ENCODE measurements around the gene RPIA. TPM values are rescaled to one million over a fixed set of nuclear protein-coding genes. Genes with fewer than 3 reads are reported as not detected.

Gene RPIA
- total and polyA plus RNA-seq, 4 donors, result 7.3 to 10.3 (median 8.8) TPM

DNA sequence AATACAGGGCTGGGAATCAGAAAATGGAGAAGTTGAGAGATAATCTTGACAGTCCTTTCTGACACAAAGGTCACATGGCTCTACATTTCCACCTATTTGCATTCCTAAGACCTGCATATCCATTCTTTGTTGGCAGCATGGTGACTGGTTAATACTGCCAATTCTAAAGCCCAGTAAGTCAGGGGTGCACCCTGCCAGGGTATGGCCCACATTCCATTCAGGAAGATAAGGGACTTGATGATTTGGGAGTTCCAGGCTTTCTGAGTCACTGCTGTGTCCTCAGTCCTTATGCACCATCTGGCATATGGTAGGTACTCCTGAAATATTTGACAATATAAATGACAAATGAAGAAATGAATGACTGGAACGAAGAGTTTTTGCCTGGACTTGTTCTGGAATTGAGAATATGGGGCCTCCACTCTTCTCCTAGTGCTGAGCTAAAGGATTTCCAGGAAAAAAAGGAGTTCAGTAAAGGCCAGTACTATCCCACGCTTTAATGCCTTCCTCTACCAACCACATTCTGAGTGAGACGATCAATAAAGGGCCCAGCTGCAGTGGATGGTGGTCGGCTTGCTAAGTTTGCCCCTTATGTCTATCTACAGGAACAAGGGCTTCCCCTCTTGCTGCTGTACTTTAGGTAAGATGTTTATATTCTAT is 32.5 kb upstream of the RPIA start:
- DNase-seq, result no peak
- Histone ChIP-seq H3K9me3 (ENCODE audit: control insufficient read depth, low read length) (no peaks in the 10 kb centered on the region), H3K27me3 (ENCODE audit: control insufficient read depth in 1 of 2, insufficient read depth in 2 of 2, low read length in 1 of 2) (no peaks in the 10 kb centered on the region), H3K4me1 (ENCODE audit: control insufficient read depth in 1 of 2, insufficient read depth in 2 of 2, low read length in 2 of 2) (peaks cover 0 to 1% of the 10 kb centered on the region in 2 donors), H3K36me3 (ENCODE audit: control insufficient read depth in 1 of 2, insufficient read depth in 2 of 2, low read length in 1 of 2) (no peaks in the 10 kb centered on the region), H3K27ac (ENCODE audit: low read depth in 1 of 2, low read length in 2 of 2) (no peak overlapping the region), H3K4me3 (ENCODE audit: low read length in 2 of 2) (no peak overlapping the region)
- intact Hi-C loops (cut with DNase I), result no loop called here
- WGBS, 2 donors, result 77 to 79% methylated on average over 4 of the region's 4 CpGs
- no peak for ATAC-seq (ENCODE audit: low FRiP score)

DNA sequence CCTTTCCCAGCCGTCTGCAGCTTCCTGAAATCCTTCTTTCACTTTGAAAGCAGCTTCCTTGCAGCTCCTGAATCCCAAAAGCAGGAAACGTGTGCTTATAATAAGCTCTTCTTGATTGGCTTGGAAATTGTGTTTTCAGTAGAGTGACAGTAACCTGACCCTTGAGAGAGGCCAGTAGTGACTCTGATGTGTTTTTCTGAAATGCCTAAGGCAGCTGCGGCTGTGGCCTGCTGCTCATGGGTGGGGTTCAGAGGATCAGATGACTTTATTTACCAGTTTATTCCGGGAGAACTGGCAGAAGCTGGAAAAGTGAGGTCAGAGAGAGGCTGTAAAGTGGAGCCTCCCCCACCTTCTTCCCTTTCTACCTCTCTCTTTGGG is 31.9 kb upstream of the RPIA start:
- Histone ChIP-seq H3K27me3 (ENCODE audit: control insufficient read depth in 1 of 2, insufficient read depth in 2 of 2, low read length in 1 of 2) (no peaks in the 10 kb centered on the region), H3K9me3 (ENCODE audit: control insufficient read depth, low read length) (no peaks in the 10 kb centered on the region), H3K36me3 (ENCODE audit: control insufficient read depth in 1 of 2, insufficient read depth in 2 of 2, low read length in 1 of 2) (no peaks in the 10 kb centered on the region), H3K4me3 (ENCODE audit: low read length in 2 of 2) (no peak overlapping the region), H3K4me1 (ENCODE audit: control insufficient read depth in 1 of 2, insufficient read depth in 2 of 2, low read length in 2 of 2) (peaks cover 0 to 1% of the 10 kb centered on the region in 2 donors), H3K27ac (ENCODE audit: low read depth in 1 of 2, low read length in 2 of 2) (no peak overlapping the region)
- WGBS, 2 donors, result 49 to 55% methylated on average over 4 of the region's 4 CpGs
- DNase-seq (no peak), ATAC-seq (ENCODE audit: low FRiP score) (peak; percentile 78)
- intact Hi-C loops (cut with DNase I), result no loop called here

- no peaks in the 10 kb centered on the region for H3K36me3 ChIP-seq (ENCODE audit: control insufficient read depth in 1 of 2, insufficient read depth in 2 of 2, low read length in 1 of 2)
- intact Hi-C loops (cut with DNase I), result no loop called here
- no peak overlapping the region for H3K4me3 ChIP-seq (ENCODE audit: low read length in 2 of 2)
- no peaks in the 10 kb centered on the region for H3K9me3 ChIP-seq (ENCODE audit: control insufficient read depth, low read length)
- H3K4me1 ChIP-seq (ENCODE audit: control insufficient read depth in 1 of 2, insufficient read depth in 2 of 2, low read length in 2 of 2), result peaks cover 0 to 1% of the 10 kb centered on the region in 2 donors
- 93 to 100% methylated on average over 1 of the region's 1 CpG for WGBS, 2 donors
- no peak overlapping the region for H3K27ac ChIP-seq (ENCODE audit: low read depth in 1 of 2, low read length in 2 of 2)
- DNase-seq, result no peak
- no peaks in the 10 kb centered on the region for H3K27me3 ChIP-seq (ENCODE audit: control insufficient read depth in 1 of 2, insufficient read depth in 2 of 2, low read length in 1 of 2)
- ATAC-seq (ENCODE audit: low FRiP score), result no peak
These were observed 30.9 kb upstream of the RPIA start for GRCh38 chr2:88660622-88661021.

DNA sequence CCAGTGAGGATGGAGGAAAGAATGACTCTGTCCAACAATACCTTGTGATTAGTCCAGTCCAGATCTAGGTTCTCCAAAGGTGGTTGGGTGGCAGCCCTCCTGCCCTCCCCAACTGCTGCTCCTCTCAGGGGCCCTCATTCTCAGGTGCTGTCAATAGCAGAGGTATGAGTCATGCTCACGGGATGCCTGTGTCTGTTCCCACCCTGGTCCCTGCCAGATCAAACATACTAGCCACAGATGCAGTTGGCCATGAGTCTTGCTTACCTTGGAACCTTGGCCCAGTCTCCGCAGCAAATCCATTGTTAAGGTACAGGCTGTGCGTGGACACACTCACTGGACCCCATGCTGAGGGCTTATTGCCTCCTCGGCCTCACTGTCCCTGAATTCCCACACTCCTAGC is 24.9 kb upstream of the RPIA start:
- Histone ChIP-seq H3K9me3 (ENCODE audit: control insufficient read depth, low read length) (no peaks in the 10 kb centered on the region), H3K27ac (ENCODE audit: low read depth in 1 of 2, low read length in 2 of 2) (no peak overlapping the region), H3K36me3 (ENCODE audit: control insufficient read depth in 1 of 2, insufficient read depth in 2 of 2, low read length in 1 of 2) (no peaks in the 10 kb centered on the region), H3K4me1 (ENCODE audit: control insufficient read depth in 1 of 2, insufficient read depth in 2 of 2, low read length in 2 of 2) (no peaks in the 10 kb centered on the region), H3K27me3 (ENCODE audit: control insufficient read depth in 1 of 2, insufficient read depth in 2 of 2, low read length in 1 of 2) (no peaks in the 10 kb centered on the region), H3K4me3 (ENCODE audit: low read length in 2 of 2) (no peak overlapping the region)
- ATAC-seq (ENCODE audit: low FRiP score) (no peak), DNase-seq (no peak)
- intact Hi-C loops (cut with DNase I), result no loop called here
- 39 to 42% methylated on average over 4 of the region's 4 CpGs for WGBS, 2 donors

- Histone ChIP-seq H3K36me3 (ENCODE audit: control insufficient read depth in 1 of 2, insufficient read depth in 2 of 2, low read length in 1 of 2) (no peaks in the 10 kb centered on the region), H3K4me1 (ENCODE audit: control insufficient read depth in 1 of 2, insufficient read depth in 2 of 2, low read length in 2 of 2) (no peaks in the 10 kb centered on the region), H3K27ac (ENCODE audit: low read depth in 1 of 2, low read length in 2 of 2) (no peak overlapping the region), H3K27me3 (ENCODE audit: control insufficient read depth in 1 of 2, insufficient read depth in 2 of 2, low read length in 1 of 2) (no peaks in the 10 kb centered on the region), H3K9me3 (ENCODE audit: control insufficient read depth, low read length) (no peaks in the 10 kb centered on the region), H3K4me3 (ENCODE audit: low read length in 2 of 2) (no peak overlapping the region)
- ATAC-seq (ENCODE audit: low FRiP score) (no peak), DNase-seq (no peak)
- WGBS, 2 donors, result 88 to 91% methylated on average over 2 of the region's 2 CpGs
- intact Hi-C loops (cut with DNase I), result no loop called here
These were observed 24.3 kb upstream of the RPIA start for GRCh38 chr2:88667219-88667618.

GRCh38 chr2:88668862-88669261 is 22.6 kb upstream of the RPIA start:
- Histone ChIP-seq H3K4me1 (ENCODE audit: control insufficient read depth in 1 of 2, insufficient read depth in 2 of 2, low read length in 2 of 2) (no peaks in the 10 kb centered on the region), H3K9me3 (ENCODE audit: control insufficient read depth, low read length) (no peaks in the 10 kb centered on the region), H3K36me3 (ENCODE audit: control insufficient read depth in 1 of 2, insufficient read depth in 2 of 2, low read length in 1 of 2) (no peaks in the 10 kb centered on the region), H3K27ac (ENCODE audit: low read depth in 1 of 2, low read length in 2 of 2) (no peak overlapping the region), H3K27me3 (ENCODE audit: control insufficient read depth in 1 of 2, insufficient read depth in 2 of 2, low read length in 1 of 2) (no peaks in the 10 kb centered on the region), H3K4me3 (ENCODE audit: low read length in 2 of 2) (no peak overlapping the region)
- DNase-seq (no peak), ATAC-seq (ENCODE audit: low FRiP score) (no peak)
- intact Hi-C loops (cut with DNase I), result loop anchor here in 1 of 2 donors (2.0 kb wide), 1 partner anchor 78 kb away; no protein-coding TSS in a partner anchor
- 62 to 67% methylated on average over 2 of the region's 2 CpGs for WGBS, 2 donors

DNA sequence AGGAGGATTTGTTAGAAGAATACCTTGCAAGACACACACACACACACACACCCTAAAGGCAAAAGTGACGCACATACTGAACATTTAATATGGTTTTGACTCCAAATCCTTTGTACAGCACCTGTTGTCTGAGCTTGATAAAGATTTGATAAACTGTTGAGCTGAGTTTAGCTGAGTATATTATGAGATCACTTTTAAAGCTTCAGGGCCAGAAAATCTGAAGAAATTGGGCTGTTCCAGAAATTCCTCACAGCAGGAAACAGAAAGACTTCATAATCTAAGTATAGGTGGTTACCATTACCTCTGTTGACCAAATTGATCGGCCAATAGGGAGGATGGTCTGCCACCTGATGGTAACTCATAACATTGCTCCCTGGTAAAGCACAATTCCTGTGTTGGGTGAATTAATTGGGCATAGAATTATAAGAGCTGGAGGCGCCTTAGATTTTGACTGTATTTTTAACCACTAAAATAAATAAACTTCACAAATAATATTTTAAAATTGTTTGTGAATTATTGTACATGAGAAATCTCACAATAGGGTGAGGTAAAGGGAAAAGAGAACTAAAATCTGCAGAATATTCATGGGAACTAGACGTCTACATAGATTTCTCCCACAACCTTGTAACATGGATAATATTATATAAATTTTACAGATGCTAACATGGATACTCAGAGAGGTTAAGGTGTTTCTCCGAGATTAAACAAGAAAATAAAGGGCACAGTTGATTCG is 21.8 kb upstream of the RPIA start:
- Histone ChIP-seq H3K9me3 (ENCODE audit: control insufficient read depth, low read length) (no peaks in the 10 kb centered on the region), H3K27me3 (ENCODE audit: control insufficient read depth in 1 of 2, insufficient read depth in 2 of 2, low read length in 1 of 2) (no peaks in the 10 kb centered on the region), H3K36me3 (ENCODE audit: control insufficient read depth in 1 of 2, insufficient read depth in 2 of 2, low read length in 1 of 2) (no peaks in the 10 kb centered on the region), H3K4me3 (ENCODE audit: low read length in 2 of 2) (no peak overlapping the region), H3K4me1 (ENCODE audit: control insufficient read depth in 1 of 2, insufficient read depth in 2 of 2, low read length in 2 of 2) (no peaks in the 10 kb centered on the region), H3K27ac (ENCODE audit: low read depth in 1 of 2, low read length in 2 of 2) (no peak overlapping the region)
- DNase-seq (no peak), ATAC-seq (ENCODE audit: low FRiP score) (no peak)
- 66 to 69% methylated on average over 6 of the region's 6 CpGs for WGBS, 2 donors
- intact Hi-C loops (cut with DNase I), result loop anchor here in 1 of 2 donors (2.0 kb wide), 1 partner anchor 79 kb away; no protein-coding TSS in a partner anchor

DNA sequence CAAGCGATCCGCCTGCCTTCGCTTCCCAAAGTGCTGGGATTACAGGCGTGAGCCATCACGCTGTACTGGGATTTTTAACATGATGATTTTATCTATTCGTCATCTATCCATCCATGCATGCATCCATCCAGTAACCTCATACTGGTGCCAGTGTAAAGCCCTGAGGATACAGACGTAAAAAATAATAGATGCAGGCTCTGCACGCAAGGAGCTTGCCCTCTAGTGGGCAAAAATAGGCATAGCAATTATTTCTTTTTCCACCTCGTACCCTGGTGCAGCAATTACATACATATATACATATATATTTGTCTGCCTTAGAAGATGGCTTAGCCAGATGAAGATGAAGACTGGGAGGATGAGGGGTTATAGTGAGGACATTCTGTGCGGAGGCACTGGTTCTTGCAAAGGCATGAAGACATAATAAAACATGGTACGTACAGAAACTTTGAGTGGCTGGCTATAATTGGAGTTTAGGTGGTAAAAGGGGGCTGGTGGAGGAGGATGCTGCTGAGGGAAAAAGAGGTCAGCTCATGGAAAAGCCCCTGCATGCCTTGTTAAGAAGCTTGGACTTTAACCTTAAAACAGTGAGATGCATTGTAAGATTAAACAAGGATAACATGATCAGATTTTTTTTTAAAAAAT is 19.6 kb upstream of the RPIA start:
- H3K27me3 ChIP-seq (ENCODE audit: control insufficient read depth in 1 of 2, insufficient read depth in 2 of 2, low read length in 1 of 2), result no peaks in the 10 kb centered on the region

More for the DNA sequence above, 19.6 kb upstream of the RPIA start:
- Histone ChIP-seq H3K27ac (ENCODE audit: low read depth in 1 of 2, low read length in 2 of 2) (no peak overlapping the region), H3K36me3 (ENCODE audit: control insufficient read depth in 1 of 2, insufficient read depth in 2 of 2, low read length in 1 of 2) (no peaks in the 10 kb centered on the region), H3K4me3 (ENCODE audit: low read length in 2 of 2) (peak overlapping the region in 1 of 2 donors; percentile 41), H3K9me3 (ENCODE audit: control insufficient read depth, low read length) (no peaks in the 10 kb centered on the region), H3K4me1 (ENCODE audit: control insufficient read depth in 1 of 2, insufficient read depth in 2 of 2, low read length in 2 of 2) (no peaks in the 10 kb centered on the region)
- DNase-seq, result no peak
- ATAC-seq (ENCODE audit: low FRiP score), result peak; percentile 71
- intact Hi-C loops (cut with DNase I), result loop anchor here in 1 of 2 donors (1.0 kb wide), 1 partner anchor 81 kb away; no protein-coding TSS in a partner anchor
- 36% methylated on average over 11 of the region's 11 CpGs for WGBS, 2 donors
